GM12873 (cell line): ENCODE measurements around the gene FAHD2A.

ENCODE experiments used
- TF ChIP-seq, protein P1 (sequence below): IDR thresholded peaks from 2 replicates; pipeline ENCODE4 v1.5.1; 2012; ENCODE audit warnings: low read depth, mild to moderate bottlenecking, moderate library complexity, low read length, control low read depth; ENCODE audit not compliant: insufficient read depth; ENCODE audit errors: missing control alignments

The FAHD2A gene

DNA sequence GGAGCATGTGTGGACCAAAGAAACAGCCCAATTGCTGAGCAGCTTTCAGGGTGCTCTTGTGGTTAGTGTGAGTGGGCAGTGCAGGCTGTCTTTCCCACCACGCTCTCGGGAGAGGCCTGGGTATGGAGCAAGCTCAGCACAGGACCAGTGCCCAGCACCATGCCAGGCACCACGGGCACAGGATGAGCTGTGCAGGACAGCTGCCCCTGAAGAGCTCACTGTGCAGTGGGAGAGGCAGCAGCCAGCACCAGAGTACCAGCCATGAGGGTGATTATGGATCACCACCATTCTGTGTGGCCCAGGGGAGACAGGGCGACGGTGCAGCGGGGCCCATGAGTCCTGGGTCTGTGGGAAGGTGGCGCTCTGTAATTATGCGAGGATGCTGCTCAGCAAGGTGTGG, 29.7 kb upstream of the FAHD2A start:
- TF ChIP-seq, protein P1, sequence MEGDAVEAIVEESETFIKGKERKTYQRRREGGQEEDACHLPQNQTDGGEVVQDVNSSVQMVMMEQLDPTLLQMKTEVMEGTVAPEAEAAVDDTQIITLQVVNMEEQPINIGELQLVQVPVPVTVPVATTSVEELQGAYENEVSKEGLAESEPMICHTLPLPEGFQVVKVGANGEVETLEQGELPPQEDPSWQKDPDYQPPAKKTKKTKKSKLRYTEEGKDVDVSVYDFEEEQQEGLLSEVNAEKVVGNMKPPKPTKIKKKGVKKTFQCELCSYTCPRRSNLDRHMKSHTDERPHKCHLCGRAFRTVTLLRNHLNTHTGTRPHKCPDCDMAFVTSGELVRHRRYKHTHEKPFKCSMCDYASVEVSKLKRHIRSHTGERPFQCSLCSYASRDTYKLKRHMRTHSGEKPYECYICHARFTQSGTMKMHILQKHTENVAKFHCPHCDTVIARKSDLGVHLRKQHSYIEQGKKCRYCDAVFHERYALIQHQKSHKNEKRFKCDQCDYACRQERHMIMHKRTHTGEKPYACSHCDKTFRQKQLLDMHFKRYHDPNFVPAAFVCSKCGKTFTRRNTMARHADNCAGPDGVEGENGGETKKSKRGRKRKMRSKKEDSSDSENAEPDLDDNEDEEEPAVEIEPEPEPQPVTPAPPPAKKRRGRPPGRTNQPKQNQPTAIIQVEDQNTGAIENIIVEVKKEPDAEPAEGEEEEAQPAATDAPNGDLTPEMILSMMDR: no peak

- TF ChIP-seq, protein P1: no peak
Observed at GRCh38 chr2:95374029-95374428, 28.5 kb upstream of the FAHD2A start.

DNA sequence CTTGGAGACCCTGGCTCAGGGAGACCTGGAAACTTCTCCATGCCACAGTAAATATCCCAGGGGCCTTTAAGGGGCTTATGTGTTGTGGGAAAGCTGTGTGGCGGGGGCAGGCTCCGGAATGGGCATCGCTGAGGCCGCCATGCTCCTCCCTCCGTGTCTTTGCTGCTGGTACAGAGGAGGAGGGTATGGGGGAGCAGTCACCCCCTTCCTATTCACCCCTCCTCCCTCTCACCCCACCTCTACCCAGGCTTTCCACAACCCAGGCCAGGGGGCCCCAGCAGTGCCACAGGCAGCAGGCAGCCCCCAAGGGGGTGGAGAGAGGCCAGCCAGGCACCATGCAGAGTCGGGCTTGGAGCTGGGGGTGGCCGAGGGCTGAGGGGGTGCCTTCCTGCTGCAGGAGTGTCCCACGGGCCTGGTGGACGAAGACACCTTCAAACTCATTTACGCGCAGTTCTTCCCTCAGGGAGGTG, 28.0 kb upstream of the FAHD2A start:
- TF ChIP-seq, protein P1: no peak

DNA sequence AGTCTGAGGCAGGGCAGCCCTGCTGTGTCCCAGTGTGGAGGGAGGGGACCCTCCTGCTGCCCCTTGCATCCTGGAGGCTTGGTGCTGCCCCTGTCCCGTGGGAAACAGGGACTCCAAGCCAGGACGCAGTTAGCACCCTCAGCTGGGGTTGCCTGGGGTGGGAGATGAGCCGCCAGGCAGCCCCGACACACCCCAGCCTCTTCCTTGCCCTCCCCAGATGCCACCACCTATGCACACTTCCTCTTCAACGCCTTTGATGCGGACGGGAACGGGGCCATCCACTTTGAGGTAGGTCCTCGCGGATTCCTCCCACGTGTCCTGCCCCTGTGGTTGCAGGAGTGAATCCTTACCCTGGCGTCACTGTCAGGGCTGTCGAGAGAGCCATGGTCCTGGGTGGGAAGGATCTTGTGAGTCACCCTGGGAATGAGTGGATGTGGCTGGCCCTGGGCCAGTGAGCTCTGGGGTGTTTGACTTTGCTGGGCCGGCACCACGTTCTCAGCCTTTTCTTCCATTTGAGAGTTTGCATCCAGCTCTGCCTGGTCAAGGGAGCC, 27.5 kb upstream of the FAHD2A start:
- TF ChIP-seq, protein P1: no peak

GRCh38 chr2:95375532-95376150, 26.9 kb upstream of the FAHD2A start:
- TF ChIP-seq, protein P1: no peak

- TF ChIP-seq, protein P1: no peak
Observed at GRCh38 chr2:95376311-95377215, 25.9 kb upstream of the FAHD2A start.

DNA sequence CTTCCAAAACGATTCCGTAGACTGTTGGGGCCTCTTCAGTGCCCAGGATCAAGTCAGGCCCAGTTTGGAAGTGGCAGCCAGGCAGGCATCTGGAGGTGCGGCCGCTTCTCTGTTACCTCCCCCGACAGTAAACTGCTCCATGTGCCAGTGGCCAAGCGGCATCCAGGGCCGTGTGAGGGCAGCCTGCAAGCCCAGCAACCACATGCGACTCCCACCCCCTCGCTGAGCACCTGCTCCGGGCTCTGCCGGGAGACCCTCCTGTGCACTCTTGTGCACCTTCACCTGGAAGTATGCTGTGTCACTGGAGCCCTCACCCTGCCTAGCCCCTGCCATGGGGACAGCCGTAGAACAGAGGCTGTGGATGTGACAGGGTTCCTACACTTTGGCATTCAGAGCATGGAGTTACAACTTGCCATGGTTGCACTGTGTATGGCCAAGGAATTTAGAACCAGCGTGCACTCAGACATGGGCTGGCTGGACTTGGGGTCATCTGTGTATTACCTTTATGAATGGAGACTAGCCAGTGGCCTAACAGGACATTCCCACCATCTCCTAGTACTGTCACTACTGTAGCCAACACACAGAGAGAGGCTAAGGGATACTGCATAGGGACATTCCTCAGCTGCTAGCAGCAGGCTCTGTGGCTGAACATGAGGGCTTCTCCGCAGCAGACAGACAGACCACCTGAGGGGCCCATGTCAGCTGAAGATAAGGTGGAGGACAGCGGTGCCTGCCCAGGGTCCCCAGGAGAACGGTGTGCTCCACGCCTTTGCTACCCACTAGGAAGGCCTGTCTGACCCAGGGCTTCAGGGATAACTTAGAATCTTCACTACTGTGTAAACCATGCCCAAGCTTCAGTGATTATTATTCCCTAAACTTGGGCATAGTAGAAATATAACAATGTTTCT, 25.0 kb upstream of the FAHD2A start:
- TF ChIP-seq, protein P1: no peak
